ENCODE measurements around the gene MYMX. TPM values are rescaled to one million over a fixed set of nuclear protein-coding genes. Genes with fewer than 3 reads are reported as not detected.
A peak's percentile ranks its signal among the peaks of the same experiment; 100 is the strongest.

MYMX gene
- total RNA-seq, 1 donor from 2014 or later = not detected

- FAIRE-seq (no peak), DNase-seq (ENCODE audit: low read depth) (peak; percentile 75)
- Histone ChIP-seq H3K4me3 (ENCODE audit: low read depth, low read length) (no peak overlapping the region), H3K27me3 (ENCODE audit: control insufficient read depth, insufficient read depth, low read length) (peaks cover 1% of the 10 kb centered on the region), H3K36me3 (ENCODE audit: control insufficient read depth, insufficient read depth, low read length) (no peaks in the 10 kb centered on the region)
- TF ChIP-seq CTCF (IDR thresholded peaks at IDR 0.05; ENCODE audit: insufficient read depth, low read length, severe bottlenecking) = no peak
Measured at GRCh38 chr6:44238687-44239350, 22.1 kb downstream of the MYMX start.

- Histone ChIP-seq H3K4me3 (ENCODE audit: low read depth, low read length) (no peak overlapping the region), H3K27me3 (ENCODE audit: control insufficient read depth, insufficient read depth, low read length) (peaks cover 1% of the 10 kb centered on the region), H3K36me3 (ENCODE audit: control insufficient read depth, insufficient read depth, low read length) (no peaks in the 10 kb centered on the region)
- DNase-seq (ENCODE audit: low read depth) (no peak), FAIRE-seq (no peak)
- TF ChIP-seq CTCF (IDR thresholded peaks at IDR 0.05; ENCODE audit: insufficient read depth, low read length, severe bottlenecking) = no peak
Measured at GRCh38 chr6:44243345-44243744, 26.6 kb downstream of the MYMX start.

GRCh38 chr6:44245391-44245911 lies 28.7 kb downstream of the MYMX start:
- H3K27me3 ChIP-seq (ENCODE audit: control insufficient read depth, insufficient read depth, low read length) = peaks cover 1% of the 10 kb centered on the region
- DNase-seq (ENCODE audit: low read depth) (no peak), FAIRE-seq (no peak)
- TF ChIP-seq CTCF (IDR thresholded peaks at IDR 0.05; ENCODE audit: insufficient read depth, low read length, severe bottlenecking) = no peak
- H3K4me3 ChIP-seq (ENCODE audit: low read depth, low read length) = peak overlapping the region; percentile 59
- peaks cover 9% of the 10 kb centered on the region for H3K36me3 ChIP-seq (ENCODE audit: control insufficient read depth, insufficient read depth, low read length)

- TF ChIP-seq CTCF (IDR thresholded peaks at IDR 0.05; ENCODE audit: insufficient read depth, low read length, severe bottlenecking) = peak; percentile 31
- Histone ChIP-seq H3K4me3 (ENCODE audit: low read depth, low read length) (peak overlapping the region; percentile 59), H3K27me3 (ENCODE audit: control insufficient read depth, insufficient read depth, low read length) (peaks cover 1% of the 10 kb centered on the region), H3K36me3 (ENCODE audit: control insufficient read depth, insufficient read depth, low read length) (peaks cover 13% of the 10 kb centered on the region)
- DNase-seq (ENCODE audit: low read depth) = peak; percentile 66
- no peak for FAIRE-seq
Measured at GRCh38 chr6:44245912-44246662, 29.4 kb downstream of the MYMX start.

GRCh38 chr6:44246663-44247337 lies 30.1 kb downstream of the MYMX start, which contains the start of gene HSP90AB1:
Gene HSP90AB1 (plus strand): TSS chr6:44247101. CDS start chr6:44248630, 1,529 bp downstream.
- H3K27me3 ChIP-seq (ENCODE audit: control insufficient read depth, insufficient read depth, low read length) = peaks cover 1% of the 10 kb centered on the region
- peak; percentile 98 for DNase-seq (ENCODE audit: low read depth)
- peak; percentile 40 for FAIRE-seq
- H3K36me3 ChIP-seq (ENCODE audit: control insufficient read depth, insufficient read depth, low read length) = peaks cover 17% of the 10 kb centered on the region
- TF ChIP-seq CTCF (IDR thresholded peaks at IDR 0.05; ENCODE audit: insufficient read depth, low read length, severe bottlenecking) = no peak
- H3K4me3 ChIP-seq (ENCODE audit: low read depth, low read length) = peak within 1 kb of the TSS; percentile 59

All from bronchial epithelial cell (primary cell).